Neuronal stem cell (in vitro differentiated cells): ENCODE results near the gene EPS15.

ENCODE experiments used
- DNase-seq: peaks from one replicate; pipeline ENCODE4 v3.0.0-alpha.2; 2013; ENCODE audit warnings: low spot score
- H2AFZ ChIP-seq: one replicate; pipeline ENCODE4 v1.6.1; 2013; ENCODE audit warnings: mild to moderate bottlenecking, low read length, inconsistent platforms
- H2AK5ac ChIP-seq: 2 replicates; pipeline ENCODE4 v1.6.1; 2013; ENCODE audit warnings: low read depth, mild to moderate bottlenecking, inconsistent platforms, low read length, moderate library complexity, mixed read lengths
- H2BK120ac ChIP-seq: 2 replicates; pipeline ENCODE4 v1.6.1; 2013; ENCODE audit warnings: low read depth, mild to moderate bottlenecking, inconsistent platforms, low read length, moderate library complexity, mixed read lengths
- H2BK12ac ChIP-seq: one replicate; pipeline ENCODE4 v1.6.1; 2013; ENCODE audit warnings: low read length, inconsistent platforms
- H2BK15ac ChIP-seq: 2 replicates; pipeline ENCODE4 v1.6.1; 2013; ENCODE audit warnings: mild to moderate bottlenecking, low read length, inconsistent platforms, mixed read lengths
- H2BK5ac ChIP-seq: one replicate; pipeline ENCODE4 v1.6.1; 2013; ENCODE audit warnings: inconsistent platforms, mild to moderate bottlenecking, low read length, moderate library complexity
- H3K14ac ChIP-seq: one replicate; pipeline ENCODE4 v1.6.1; 2013; ENCODE audit warnings: low read length, inconsistent platforms
- H3K18ac ChIP-seq: 2 replicates; pipeline ENCODE4 v1.6.1; 2013; ENCODE audit warnings: low read length, inconsistent platforms
- H3K23ac ChIP-seq: 2 replicates; pipeline ENCODE4 v1.6.1; 2013; ENCODE audit warnings: low read depth, mild to moderate bottlenecking, mixed read lengths, low read length, inconsistent platforms; ENCODE audit not compliant: poor library complexity
- H3K27ac ChIP-seq: replicated peaks from 3 replicates; pipeline ENCODE4 v1.5.1; 2013; ENCODE audit warnings: low read length, inconsistent platforms
- H3K27me3 ChIP-seq, 3 experiments: 2 replicates each; pipeline ENCODE4 v1.6.1; 2013; ENCODE audit warnings: low read length in 3 of 3, mild to moderate bottlenecking in 2 of 3, inconsistent platforms in 1 of 3, low read depth in 1 of 3, mixed read lengths in 1 of 3, moderate library complexity in 1 of 3; ENCODE audit not compliant: control insufficient read depth in 3 of 3, insufficient read depth in 3 of 3
- H3K36me3 ChIP-seq, 2 donors: replicated peaks in 1 of 2; 2 replicates each; pipeline ENCODE4 v1.6.1; 2013; ENCODE audit warnings: low read length in 2 of 2; ENCODE audit not compliant: control insufficient read depth in 2 of 2, insufficient read depth in 2 of 2
- H3K4ac ChIP-seq: 2 replicates; pipeline ENCODE4 v1.6.1; 2013; ENCODE audit warnings: inconsistent platforms, mild to moderate bottlenecking, low read length, moderate library complexity
- H3K4me1 ChIP-seq, 2 donors: 1 replicate in 1 of 2; 2 replicates in 1 of 2; pipeline ENCODE4 v1.6.1; 2013; ENCODE audit warnings: low read length in 2 of 2, low read depth in 1 of 2; ENCODE audit not compliant: control insufficient read depth in 2 of 2, insufficient read depth in 1 of 2
- H3K4me2 ChIP-seq: one replicate; pipeline ENCODE4 v1.6.1; 2013; ENCODE audit warnings: mild to moderate bottlenecking, low read length, inconsistent platforms; ENCODE audit not compliant: insufficient read depth, poor library complexity, severe bottlenecking
- H3K4me3 ChIP-seq, 2 donors: 2 replicates each; pipeline ENCODE4 v1.5.1; 2013; ENCODE audit warnings: low read length in 2 of 2, mild to moderate bottlenecking in 2 of 2, inconsistent platforms in 1 of 2, moderate library complexity in 1 of 2
- H3K79me1 ChIP-seq: one replicate; pipeline ENCODE4 v1.6.1; 2013; ENCODE audit warnings: low read depth, mild to moderate bottlenecking, inconsistent platforms, low read length, moderate library complexity
- H3K9ac ChIP-seq: one replicate; pipeline ENCODE4 v1.6.1; 2013; ENCODE audit warnings: mild to moderate bottlenecking, low read depth, low read length, inconsistent platforms; ENCODE audit not compliant: poor library complexity
- H3K9me3 ChIP-seq, 2 donors: replicated peaks in 1 of 2; 2 replicates each; pipeline versions ENCODE3 to v1.6.1; 2013; ENCODE audit warnings: low read length in 2 of 2, mild to moderate bottlenecking in 2 of 2, inconsistent platforms in 1 of 2, low read depth in 1 of 2, mixed read lengths in 1 of 2, moderate library complexity in 1 of 2; ENCODE audit not compliant: control insufficient read depth in 2 of 2, insufficient read depth in 1 of 2
- H4K8ac ChIP-seq: one replicate; pipeline ENCODE4 v1.6.1; 2013; ENCODE audit warnings: low read depth, mild to moderate bottlenecking, inconsistent platforms, low read length, moderate library complexity
- H4K91ac ChIP-seq: one replicate; pipeline ENCODE4 v1.6.1; 2013; ENCODE audit warnings: low read length, low read depth, mild to moderate bottlenecking, inconsistent platforms; ENCODE audit not compliant: poor library complexity
- WGBS, 2 donors: extraction: QIAGEN DNeasy Blood & Tissue Kit; methylation state at CpG; one replicate each; pipeline ENCODE4 v1.1.7; 2013; ENCODE audit warnings: missing lambda C conversion rate in 2 of 2, mixed read lengths in 1 of 2; ENCODE audit not compliant: insufficient read length in 2 of 2, insufficient replicate concordance in 1 of 2; ENCODE audit errors: extremely low coverage in 2 of 2; 5-methylcytosine and 5-hydroxymethylcytosine counted together

The EPS15 gene

GRCh38 chr1:51418384-51418959 is 100.6 kb downstream of the EPS15 start:
- no peak overlapping the region for H2AK5ac ChIP-seq
- H3K79me1 ChIP-seq = no peaks in the 10 kb centered on the region
- DNase-seq = no peak

GRCh38 chr1:51417496-51418383 is 101.3 kb downstream of the EPS15 start:
- Histone ChIP-seq H2BK15ac (no peak overlapping the region), H4K8ac (no peak overlapping the region), H2BK5ac (no peak overlapping the region), H3K4me1 (peaks cover 0 to 8% of the 10 kb centered on the region in 2 donors), H3K9ac (no peak overlapping the region), H3K27me3 (no peaks in the 10 kb centered on the region), H3K23ac (no peak overlapping the region), H2AFZ (no peak overlapping the region), H2BK120ac (no peak overlapping the region), H3K4me3 (no peak overlapping the region), H2BK12ac (no peak overlapping the region), H3K18ac (no peak overlapping the region), H3K14ac (no peak overlapping the region), H3K79me1 (no peaks in the 10 kb centered on the region), H3K4ac (peak overlapping the region; percentile 66), H2AK5ac (no peak overlapping the region), H3K36me3 (peaks cover 0 to 2% of the 10 kb centered on the region in 2 donors), H3K27ac (no peak overlapping the region), H3K9me3 (no peaks in the 10 kb centered on the region), H3K4me2 (no peak overlapping the region), H4K91ac (no peak overlapping the region)
- DNase-seq = no peak
- no CpG with 5 or more reads among the region's 5 CpGs for WGBS, 2 donors

More at GRCh38 chr1:51418384-51418959, 100.6 kb downstream of the EPS15 start:
- H3K4ac ChIP-seq = peak overlapping the region; percentile 66
- H3K14ac ChIP-seq = no peak overlapping the region
- H3K4me2 ChIP-seq = no peak overlapping the region
- H4K8ac ChIP-seq = no peak overlapping the region
- peaks cover 0 to 15% of the 10 kb centered on the region in 2 donors for H3K4me1 ChIP-seq
- H2AFZ ChIP-seq = no peak overlapping the region
- no peaks in the 10 kb centered on the region for H3K27me3 ChIP-seq
- no peaks in the 10 kb centered on the region for H3K9me3 ChIP-seq
- no peak overlapping the region for H2BK12ac ChIP-seq
- H3K23ac ChIP-seq = no peak overlapping the region
- H3K9ac ChIP-seq = no peak overlapping the region
- peaks cover 0 to 2% of the 10 kb centered on the region in 2 donors for H3K36me3 ChIP-seq
- no peak overlapping the region for H3K18ac ChIP-seq
- no peak overlapping the region for H4K91ac ChIP-seq
- WGBS, 2 donors = 100% methylated on average over 1 of the region's 2 CpGs; no CpG with 5 or more reads in 1 of the 2 donors
- H2BK5ac ChIP-seq = no peak overlapping the region
- no peak overlapping the region for H2BK15ac ChIP-seq
- H2BK120ac ChIP-seq = no peak overlapping the region
- no peak overlapping the region for H3K27ac ChIP-seq
- H3K4me3 ChIP-seq = no peak overlapping the region

- Histone ChIP-seq H2BK12ac (no peak overlapping the region), H2AK5ac (no peak overlapping the region), H3K9me3 (no peaks in the 10 kb centered on the region), H4K91ac (no peak overlapping the region), H2BK120ac (no peak overlapping the region), H4K8ac (no peak overlapping the region), H2BK15ac (no peak overlapping the region), H3K18ac (no peak overlapping the region), H3K4me2 (no peak overlapping the region), H3K4ac (no peak overlapping the region), H3K27me3 (no peaks in the 10 kb centered on the region), H3K4me3 (no peak overlapping the region), H2AFZ (no peak overlapping the region), H3K27ac (no peak overlapping the region), H2BK5ac (no peak overlapping the region), H3K23ac (no peak overlapping the region), H3K9ac (no peak overlapping the region), H3K14ac (no peak overlapping the region), H3K79me1 (no peaks in the 10 kb centered on the region), H3K4me1 (no peaks in the 10 kb centered on the region), H3K36me3 (peaks cover 0 to 2% of the 10 kb centered on the region in 2 donors)
- no peak for DNase-seq
Measured at GRCh38 chr1:51416910-51417309, 102.2 kb downstream of the EPS15 start.

- Histone ChIP-seq H3K14ac (no peak overlapping the region), H3K4ac (no peak overlapping the region), H3K4me2 (no peak overlapping the region), H2AFZ (no peak overlapping the region), H3K36me3 (peaks cover 0 to 2% of the 10 kb centered on the region in 2 donors), H3K4me1 (peaks cover 0 to 3% of the 10 kb centered on the region in 2 donors), H3K9ac (no peak overlapping the region), H4K91ac (no peak overlapping the region), H4K8ac (no peak overlapping the region), H3K4me3 (no peak overlapping the region), H3K9me3 (no peaks in the 10 kb centered on the region), H2AK5ac (no peak overlapping the region), H3K27me3 (no peaks in the 10 kb centered on the region), H2BK12ac (no peak overlapping the region), H3K23ac (no peak overlapping the region), H3K79me1 (no peaks in the 10 kb centered on the region), H3K18ac (no peak overlapping the region), H3K27ac (no peak overlapping the region), H2BK15ac (no peak overlapping the region), H2BK5ac (no peak overlapping the region), H2BK120ac (no peak overlapping the region)
- no CpG with 5 or more reads among the region's 2 CpGs for WGBS, 2 donors
- DNase-seq = no peak
Measured at GRCh38 chr1:51415963-51416362, 103.1 kb downstream of the EPS15 start.
